ENCODE measurements around the gene MUC22.

- TF ChIP-seq CTCF (optimal IDR thresholded peaks at IDR 0.05 in 1 of 3, IDR thresholded peaks at IDR 0.05 in 1 of 3, conservative IDR thresholded peaks at IDR 0.05 in 1 of 3; ENCODE audit: extremely low read depth in 1 of 3, insufficient read depth in 2 of 3, low read length in 3 of 3) (no peak), EZH2 (IDR thresholded peaks at IDR 0.05; ENCODE audit: low read length) (no peak)
Measured at GRCh38 chr6:31055441-31055840, 45.2 kb downstream of the MUC22 start.

Measured in keratinocyte (primary cell).